Left lung (tissue), 10 donors: Measurements from ENCODE around the gene LAMC3. TPM values are rescaled to one million over a fixed set of nuclear protein-coding genes. Genes with fewer than 3 reads are reported as not detected.

Experiments
- ATAC-seq: fragments of 200-7000 bp; cut with Tn5 transposase; one replicate; pipeline ENCODE4 v1.9.1; 2020; ENCODE audit warnings: moderate library complexity
- DNase-seq, 4 donors: peaks; one replicate each; pipeline ENCODE4 v3.0.0-alpha.2; 2013 to 2020
- H3K27ac ChIP-seq, 2 donors: fragments of 200-600 bp; sonication (generic) in 1 of 2; one replicate each; pipeline versions ENCODE4 v1.5.0 to v1.8.0; 2020 to 2021
- H3K27me3 ChIP-seq, 2 donors: fragments of 200-600 bp; sonication (generic) in 1 of 2; one replicate each; pipeline versions ENCODE4 v1.5.0 to v1.8.0; 2020 to 2021
- H3K36me3 ChIP-seq, 2 donors: fragments of 200-600 bp; sonication (generic) in 1 of 2; one replicate each; pipeline versions ENCODE4 v1.5.0 to v1.8.0; 2020 to 2021
- H3K4me1 ChIP-seq, 2 donors: fragments of 200-600 bp; one replicate each; pipeline ENCODE4 v1.8.0; 2021
- H3K4me3 ChIP-seq, 2 donors: fragments of 200-600 bp; sonication (generic) in 1 of 2; one replicate each; pipeline versions ENCODE4 v1.5.0 to v1.8.0; 2020 to 2021; ENCODE audit warnings: mild to moderate bottlenecking in 1 of 2
- H3K9me3 ChIP-seq, 2 donors: fragments of 200-600 bp; sonication (generic) in 1 of 2; one replicate each; pipeline versions ENCODE4 v1.5.0 to v1.8.0; 2020 to 2021
- intact Hi-C, 2 donors: fragments of 100-400 bp; cut with DNase I; formaldehyde crosslinking; loops; one replicate each; pipeline versions ENCODE4 v1.11.2 to v1.14.2; 2022
- polyA plus RNA-seq, 6 donors: library from polyadenylated mRNA; unstranded; fragments of 120-200 nt; gene quantifications; one replicate each; pipeline ENCODE4 v1.2.1, GENCODE V29; 2013; ENCODE audit not compliant: insufficient read length in 6 of 6
- total RNA-seq, 2 donors: library from RNA; stranded (reverse); fragmentation: NEBNext Ultra II Directional; extraction: Animal tissue kit (Norgen Biotek cat#: 25700); gene quantifications; one replicate each; pipeline ENCODE4 v1.2.1, GENCODE V29; 2021
- TF ChIP-seq, protein P1 (sequence below), 2 donors: fragments of 200-600 bp; sonication (generic) in 1 of 2; IDR thresholded peaks; one replicate each; pipeline versions ENCODE4 v1.5.0 to v1.8.0; 2021; ENCODE audit warnings: antibody characterized with exemption in 2 of 2
- donor health status: DM: no; HTN: yes; CAD: no.
- donor health status: DM: no; HTN: no; CAD: no.

LAMC3 gene
- total and polyA plus RNA-seq, 8 donors, result 9.2 to 25.5 (median 14.3) TPM

DNA sequence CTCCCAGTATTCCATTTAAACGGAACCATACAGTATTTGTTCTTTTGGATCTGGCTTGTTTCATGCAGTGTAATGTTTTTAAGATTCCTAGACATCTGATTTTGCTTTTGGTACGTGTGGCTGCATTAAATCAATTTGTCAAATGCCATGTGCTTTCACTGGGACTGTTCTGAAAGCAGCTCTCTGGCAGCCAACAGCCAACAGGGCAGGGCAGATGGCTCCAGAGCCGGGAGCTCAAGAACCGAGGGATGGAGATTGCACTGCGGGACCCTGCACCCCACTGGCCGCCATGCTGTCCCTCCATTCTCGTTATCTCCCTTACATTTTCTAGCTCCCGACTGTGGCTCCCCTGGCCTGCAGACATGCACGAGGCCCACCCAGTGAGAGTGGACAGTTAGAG, 54.0 kb downstream of the LAMC3 start:
- ATAC-seq, result no peak
- Histone ChIP-seq H3K4me1 (no peaks in the 10 kb centered on the region), H3K36me3 (no peaks in the 10 kb centered on the region), H3K27ac (no peak overlapping the region), H3K4me3 (no peak overlapping the region), H3K27me3 (peaks cover 0 to 6% of the 10 kb centered on the region in 2 donors), H3K9me3 (no peaks in the 10 kb centered on the region)
- TF ChIP-seq, protein P1, sequence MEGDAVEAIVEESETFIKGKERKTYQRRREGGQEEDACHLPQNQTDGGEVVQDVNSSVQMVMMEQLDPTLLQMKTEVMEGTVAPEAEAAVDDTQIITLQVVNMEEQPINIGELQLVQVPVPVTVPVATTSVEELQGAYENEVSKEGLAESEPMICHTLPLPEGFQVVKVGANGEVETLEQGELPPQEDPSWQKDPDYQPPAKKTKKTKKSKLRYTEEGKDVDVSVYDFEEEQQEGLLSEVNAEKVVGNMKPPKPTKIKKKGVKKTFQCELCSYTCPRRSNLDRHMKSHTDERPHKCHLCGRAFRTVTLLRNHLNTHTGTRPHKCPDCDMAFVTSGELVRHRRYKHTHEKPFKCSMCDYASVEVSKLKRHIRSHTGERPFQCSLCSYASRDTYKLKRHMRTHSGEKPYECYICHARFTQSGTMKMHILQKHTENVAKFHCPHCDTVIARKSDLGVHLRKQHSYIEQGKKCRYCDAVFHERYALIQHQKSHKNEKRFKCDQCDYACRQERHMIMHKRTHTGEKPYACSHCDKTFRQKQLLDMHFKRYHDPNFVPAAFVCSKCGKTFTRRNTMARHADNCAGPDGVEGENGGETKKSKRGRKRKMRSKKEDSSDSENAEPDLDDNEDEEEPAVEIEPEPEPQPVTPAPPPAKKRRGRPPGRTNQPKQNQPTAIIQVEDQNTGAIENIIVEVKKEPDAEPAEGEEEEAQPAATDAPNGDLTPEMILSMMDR (IDR thresholded peaks at IDR 0.05), result no peak
- DNase-seq, result no peak
- intact Hi-C loops, result no loop called here

DNA sequence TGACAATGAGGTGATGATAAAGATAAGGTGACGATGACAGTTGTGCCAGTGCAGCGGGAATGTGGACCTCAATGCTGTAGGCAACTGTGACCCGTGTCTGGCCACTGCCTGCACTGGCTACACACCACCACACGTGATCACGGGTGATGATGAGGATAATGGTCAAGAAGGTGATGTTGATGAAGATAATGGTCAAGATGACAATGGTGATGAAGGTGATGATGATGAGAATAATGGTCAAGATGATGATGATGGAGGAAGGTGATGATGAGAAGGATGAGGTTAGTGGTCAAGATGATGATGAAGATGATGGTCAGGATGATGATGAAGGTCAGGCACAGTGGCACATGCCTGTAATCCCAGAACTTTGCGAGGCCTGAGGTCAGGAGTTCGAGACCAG, 56.6 kb downstream of the LAMC3 start:
- Histone ChIP-seq H3K36me3 (no peaks in the 10 kb centered on the region), H3K4me3 (no peak overlapping the region), H3K27ac (no peak overlapping the region), H3K4me1 (no peaks in the 10 kb centered on the region), H3K9me3 (no peaks in the 10 kb centered on the region), H3K27me3 (peaks cover 0 to 12% of the 10 kb centered on the region in 2 donors)
- DNase-seq, result no peak
- intact Hi-C loops, result no loop called here
- TF ChIP-seq, protein P1 (IDR thresholded peaks at IDR 0.05), result no peak
- no peak for ATAC-seq

GRCh38 chr9:131067625-131068024, 58.7 kb downstream of the LAMC3 start:
- no peak overlapping the region for H3K4me3 ChIP-seq
- intact Hi-C loops, result no loop called here
- ATAC-seq, result no peak

GRCh38 chr9:131068076-131068816, 59.3 kb downstream of the LAMC3 start:
- TF ChIP-seq, protein P1 (IDR thresholded peaks at IDR 0.05), result no peak
- Histone ChIP-seq H3K27ac (no peak overlapping the region), H3K4me1 (no peaks in the 10 kb centered on the region), H3K36me3 (no peaks in the 10 kb centered on the region), H3K4me3 (no peak overlapping the region), H3K9me3 (no peaks in the 10 kb centered on the region), H3K27me3 (peaks cover 0 to 15% of the 10 kb centered on the region in 2 donors)
- intact Hi-C loops, result no loop called here
- ATAC-seq, result no peak
- no peak for DNase-seq

More at GRCh38 chr9:131067625-131068024, 58.7 kb downstream of the LAMC3 start:
- TF ChIP-seq, protein P1 (IDR thresholded peaks at IDR 0.05), result no peak
- DNase-seq, result no peak
- peaks cover 0 to 10% of the 10 kb centered on the region in 2 donors for H3K27me3 ChIP-seq
- no peaks in the 10 kb centered on the region for H3K36me3 ChIP-seq
- no peak overlapping the region for H3K27ac ChIP-seq
- no peaks in the 10 kb centered on the region for H3K4me1 ChIP-seq
- no peaks in the 10 kb centered on the region for H3K9me3 ChIP-seq

GRCh38 chr9:131069699-131070098, 60.7 kb downstream of the LAMC3 start:
- intact Hi-C loops, result no loop called here
- Histone ChIP-seq H3K9me3 (no peaks in the 10 kb centered on the region), H3K4me3 (no peak overlapping the region), H3K27me3 (peaks cover 0 to 15% of the 10 kb centered on the region in 2 donors), H3K27ac (no peak overlapping the region), H3K4me1 (no peaks in the 10 kb centered on the region), H3K36me3 (no peaks in the 10 kb centered on the region)
- TF ChIP-seq, protein P1 (IDR thresholded peaks at IDR 0.05), result no peak
- no peak for DNase-seq
- no peak for ATAC-seq
